Type B pancreatic cell (in vitro differentiated cells): Measurements from ENCODE around the gene ESRRB. TPM values are rescaled to one million over a fixed set of nuclear protein-coding genes. Genes with fewer than 3 reads are reported as not detected.

Source experiments
- DNase-seq: peaks from one replicate; pipeline ENCODE4 v3.0.0; 2021; ENCODE audit warnings: mixed read lengths; ENCODE audit not compliant: unreplicated experiment; ENCODE audit errors: extremely low spot score
- H3K27ac Mint-ChIP-seq: 2 replicates; pipeline ENCODE4 v1.8.0; 2021; ENCODE audit warnings: mild to moderate bottlenecking, mixed read lengths
- H3K27me3 Mint-ChIP-seq: 2 replicates; pipeline ENCODE4 v1.8.0; 2021; ENCODE audit warnings: mixed read lengths
- H3K36me3 Mint-ChIP-seq: 2 replicates; pipeline ENCODE4 v1.8.0; 2021; ENCODE audit warnings: mixed read lengths
- H3K4me1 Mint-ChIP-seq: one replicate; pipeline ENCODE4 v1.8.0; 2021; ENCODE audit warnings: mixed read lengths; ENCODE audit not compliant: unreplicated experiment
- H3K4me3 Mint-ChIP-seq: 2 replicates; pipeline ENCODE4 v1.8.0; 2021; ENCODE audit warnings: mild to moderate bottlenecking, mixed read lengths
- H3K9me3 Mint-ChIP-seq: 2 replicates; pipeline ENCODE4 v1.8.0; 2021; ENCODE audit warnings: mixed read lengths
- CTCF ChIP-seq: fragments of 200-600 bp; sonication (generic); conservative IDR thresholded peaks from 2 replicates; pipeline ENCODE4 v1.5.0; 2021; ENCODE audit warnings: antibody characterized with exemption, mild to moderate bottlenecking
- total RNA-seq: library from RNA; stranded (reverse); gene quantifications from 2 replicates; pipeline ENCODE4 v1.2.1, GENCODE V29; 2021; ENCODE audit warnings: low replicate concordance

The ESRRB gene
- total RNA-seq, 1 donor from 2014 or later, result 0.94 TPM

GRCh38 chr14:76377735-76378074 is 1.8 kb downstream of the ESRRB start:
- Mint-ChIP-seq H3K36me3 (no peaks in the 10 kb centered on the region), H3K4me3 (peak overlapping the region; percentile 86), H3K27ac (no peak overlapping the region), H3K27me3 (peaks cover 96% of the 10 kb centered on the region), H3K4me1 (peaks cover 10% of the 10 kb centered on the region), H3K9me3 (no peaks in the 10 kb centered on the region)
- TF ChIP-seq CTCF, result no peak
- DNase-seq, result no peak

- H3K27me3 Mint-ChIP-seq, result peaks cover 96% of the 10 kb centered on the region
- H3K9me3 Mint-ChIP-seq, result no peaks in the 10 kb centered on the region
- no peak overlapping the region for H3K27ac Mint-ChIP-seq
- TF ChIP-seq CTCF, result no peak
- H3K4me3 Mint-ChIP-seq, result no peak overlapping the region
- H3K36me3 Mint-ChIP-seq, result no peaks in the 10 kb centered on the region
- peaks cover 10% of the 10 kb centered on the region for H3K4me1 Mint-ChIP-seq
- no peak for DNase-seq
Observed at GRCh38 chr14:76380991-76381390, 5.1 kb downstream of the ESRRB start.

- Mint-ChIP-seq H3K4me3 (no peak overlapping the region), H3K27me3 (peaks cover 89% of the 10 kb centered on the region), H3K9me3 (no peaks in the 10 kb centered on the region), H3K27ac (no peak overlapping the region), H3K4me1 (peaks cover 4% of the 10 kb centered on the region), H3K36me3 (no peaks in the 10 kb centered on the region)
- TF ChIP-seq CTCF, result no peak
- DNase-seq, result no peak
Observed at GRCh38 chr14:76381817-76382494, 6.0 kb downstream of the ESRRB start.

- peaks cover 2% of the 10 kb centered on the region for H3K4me1 Mint-ChIP-seq
- no peaks in the 10 kb centered on the region for H3K9me3 Mint-ChIP-seq
- TF ChIP-seq CTCF, result no peak
- no peak for DNase-seq
- H3K27ac Mint-ChIP-seq, result no peak overlapping the region
- H3K4me3 Mint-ChIP-seq, result no peak overlapping the region
- peaks cover 89% of the 10 kb centered on the region for H3K27me3 Mint-ChIP-seq
- H3K36me3 Mint-ChIP-seq, result no peaks in the 10 kb centered on the region
Observed at GRCh38 chr14:76382495-76382832, 6.5 kb downstream of the ESRRB start.

- Mint-ChIP-seq H3K9me3 (no peaks in the 10 kb centered on the region), H3K4me3 (no peak overlapping the region), H3K27ac (no peak overlapping the region), H3K27me3 (peaks cover 68% of the 10 kb centered on the region), H3K36me3 (no peaks in the 10 kb centered on the region), H3K4me1 (no peaks in the 10 kb centered on the region)
- TF ChIP-seq CTCF, result no peak
- DNase-seq, result no peak
Observed at GRCh38 chr14:76385435-76385834, 9.5 kb downstream of the ESRRB start.
